HG02970 (cell line): ENCODE measurements around the gene PLA1A.

ENCODE experiments used
- ATAC-seq: cut with Tn5 transposase; IDR thresholded peaks from one replicate; pipeline ENCODE4 v1.9.1; 2021; ENCODE audit warnings: mild to moderate bottlenecking, moderate library complexity, moderate number of reproducible peaks; ENCODE audit not compliant: unreplicated experiment, low FRiP score

PLA1A gene

GRCh38 chr3:119636249-119636648 lies 38.6 kb downstream of the PLA1A start:
- no peak for ATAC-seq

- ATAC-seq = no peak
Measured at GRCh38 chr3:119636891-119637611, 39.4 kb downstream of the PLA1A start.

GRCh38 chr3:119637679-119638477 lies 40.2 kb downstream of the PLA1A start:
- peak; percentile 27 for ATAC-seq

GRCh38 chr3:119639494-119640350 lies 42.0 kb downstream of the PLA1A start:
- no peak for ATAC-seq

- no peak for ATAC-seq
Measured at GRCh38 chr3:119641416-119641815, 43.7 kb downstream of the PLA1A start.

GRCh38 chr3:119642746-119643473 lies 45.2 kb downstream of the PLA1A start:
- no peak for ATAC-seq

GRCh38 chr3:119643528-119643927 lies 45.8 kb downstream of the PLA1A start:
- no peak for ATAC-seq

GRCh38 chr3:119644481-119644880 lies 46.8 kb downstream of the PLA1A start:
- ATAC-seq = no peak

GRCh38 chr3:119645813-119646212 lies 48.1 kb downstream of the PLA1A start:
- ATAC-seq = no peak

- ATAC-seq = no peak
Measured at GRCh38 chr3:119647171-119647570, 49.5 kb downstream of the PLA1A start.

- ATAC-seq = no peak
Measured at GRCh38 chr3:119647843-119648575, 50.3 kb downstream of the PLA1A start.

- ATAC-seq = no peak
Measured at GRCh38 chr3:119649761-119650160, 52.1 kb downstream of the PLA1A start.

- ATAC-seq = no peak
Measured at GRCh38 chr3:119652306-119653033, 54.8 kb downstream of the PLA1A start.

GRCh38 chr3:119653876-119654275 lies 56.2 kb downstream of the PLA1A start:
- no peak for ATAC-seq

GRCh38 chr3:119657887-119658702 lies 60.4 kb downstream of the PLA1A start:
- no peak for ATAC-seq

GRCh38 chr3:119658994-119659393 lies 61.3 kb downstream of the PLA1A start:
- ATAC-seq = no peak

GRCh38 chr3:119659606-119660291 lies 62.1 kb downstream of the PLA1A start:
- ATAC-seq = no peak
